ENCODE results near the gene MPDU1. TPM values are rescaled to one million over a fixed set of nuclear protein-coding genes. Genes with fewer than 3 reads are reported as not detected.

MPDU1 gene
- total and polyA plus RNA-seq, 2 of the 13 experiments (the other 11 are each of a cell fraction or from before 2014, with no cell fraction given), result 112 to 167 TPM

DNA sequence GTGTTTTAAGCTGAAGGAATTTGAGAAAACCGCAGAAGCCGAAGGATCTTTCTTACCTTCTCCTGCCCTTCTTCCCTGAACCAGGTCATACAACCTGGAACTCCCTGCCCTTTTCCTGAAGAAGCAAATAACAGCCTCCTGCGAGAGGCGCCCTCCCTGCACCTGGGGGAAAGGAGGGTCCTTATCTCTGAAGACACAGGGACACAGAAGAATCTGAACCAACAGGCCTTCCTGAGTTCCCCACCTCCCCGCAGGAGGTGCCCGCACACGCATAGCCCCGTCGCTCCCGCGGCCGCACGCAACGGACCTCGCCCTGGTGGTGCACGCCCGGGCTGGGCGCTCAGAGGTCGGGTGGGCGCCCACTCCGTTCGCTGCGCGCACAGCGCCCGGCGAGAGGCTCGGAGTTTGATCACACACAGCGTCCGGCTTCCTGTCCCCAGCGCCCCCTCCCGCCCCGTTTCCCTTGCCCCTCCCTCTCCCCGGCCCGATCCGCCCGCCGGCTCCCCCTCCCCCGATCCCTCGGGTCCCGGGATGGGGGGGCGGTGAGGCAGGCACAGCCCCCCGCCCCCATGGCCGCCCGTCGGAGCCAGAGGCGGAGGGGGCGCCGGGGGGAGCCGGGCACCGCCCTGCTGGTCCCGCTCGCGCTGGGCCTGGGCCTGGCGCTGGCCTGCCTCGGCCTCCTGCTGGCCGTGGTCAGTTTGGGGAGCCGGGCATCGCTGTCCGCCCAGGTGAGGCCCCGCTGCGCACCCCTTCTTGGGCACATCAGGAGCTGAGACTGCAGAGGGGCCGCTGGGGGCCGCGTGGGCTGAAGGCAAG is 34.9 kb upstream of the MPDU1 start, which contains the start of gene TNFSF12 (continued):
- TF ChIP-seq, protein P1, sequence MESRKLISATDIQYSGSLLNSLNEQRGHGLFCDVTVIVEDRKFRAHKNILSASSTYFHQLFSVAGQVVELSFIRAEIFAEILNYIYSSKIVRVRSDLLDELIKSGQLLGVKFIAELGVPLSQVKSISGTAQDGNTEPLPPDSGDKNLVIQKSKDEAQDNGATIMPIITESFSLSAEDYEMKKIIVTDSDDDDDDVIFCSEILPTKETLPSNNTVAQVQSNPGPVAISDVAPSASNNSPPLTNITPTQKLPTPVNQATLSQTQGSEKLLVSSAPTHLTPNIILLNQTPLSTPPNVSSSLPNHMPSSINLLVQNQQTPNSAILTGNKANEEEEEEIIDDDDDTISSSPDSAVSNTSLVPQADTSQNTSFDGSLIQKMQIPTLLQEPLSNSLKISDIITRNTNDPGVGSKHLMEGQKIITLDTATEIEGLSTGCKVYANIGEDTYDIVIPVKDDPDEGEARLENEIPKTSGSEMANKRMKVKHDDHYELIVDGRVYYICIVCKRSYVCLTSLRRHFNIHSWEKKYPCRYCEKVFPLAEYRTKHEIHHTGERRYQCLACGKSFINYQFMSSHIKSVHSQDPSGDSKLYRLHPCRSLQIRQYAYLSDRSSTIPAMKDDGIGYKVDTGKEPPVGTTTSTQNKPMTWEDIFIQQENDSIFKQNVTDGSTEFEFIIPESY (CRISPR knock-in tag; IDR thresholded peaks at IDR 0.05), result peak; percentile 63; the same call in 1 of the 2 replicates
- TF ChIP-seq, protein P2, sequence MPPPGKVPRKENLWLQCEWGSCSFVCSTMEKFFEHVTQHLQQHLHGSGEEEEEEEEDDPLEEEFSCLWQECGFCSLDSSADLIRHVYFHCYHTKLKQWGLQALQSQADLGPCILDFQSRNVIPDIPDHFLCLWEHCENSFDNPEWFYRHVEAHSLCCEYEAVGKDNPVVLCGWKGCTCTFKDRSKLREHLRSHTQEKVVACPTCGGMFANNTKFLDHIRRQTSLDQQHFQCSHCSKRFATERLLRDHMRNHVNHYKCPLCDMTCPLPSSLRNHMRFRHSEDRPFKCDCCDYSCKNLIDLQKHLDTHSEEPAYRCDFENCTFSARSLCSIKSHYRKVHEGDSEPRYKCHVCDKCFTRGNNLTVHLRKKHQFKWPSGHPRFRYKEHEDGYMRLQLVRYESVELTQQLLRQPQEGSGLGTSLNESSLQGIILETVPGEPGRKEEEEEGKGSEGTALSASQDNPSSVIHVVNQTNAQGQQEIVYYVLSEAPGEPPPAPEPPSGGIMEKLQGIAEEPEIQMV (CRISPR knock-in tag; IDR thresholded peaks at IDR 0.05; ENCODE audit: low read depth), result 0 out of 2 replicates have a peak, but pooled peaks have one; percentile 17
- TF ChIP-seq ZHX1 (CRISPR knock-in tag; IDR thresholded peaks at IDR 0.05; ENCODE audit: low read depth) (0 out of 2 replicates have a peak, but pooled peaks have one; percentile 5), ZNF441 (CRISPR knock-in tag; IDR thresholded peaks at IDR 0.05; ENCODE audit: borderline replicate concordance) (0 out of 2 replicates have a peak, but pooled peaks have one; percentile 33), MAZ (IDR thresholded peaks at IDR 0.05; ENCODE audit: borderline replicate concordance, low read depth, low read length) (no peak), MAZ (CRISPR knock-in tag; IDR thresholded peaks at IDR 0.05; ENCODE audit: low read depth) (peak; percentile 70; the same call in 1 of the 2 replicates), ZBTB38 (CRISPR knock-in tag; IDR thresholded peaks at IDR 0.05) (0 out of 2 replicates have a peak, but pooled peaks have one; percentile 24), TAF1 (CRISPR knock-in tag; IDR thresholded peaks at IDR 0.05) (peak; percentile 44; the same call in 1 of the 2 replicates), POLR2A (IDR thresholded peaks at IDR 0.05; ENCODE audit: insufficient read depth in 1 of 2, low read depth in 2 of 2, low read length in 2 of 2) (peak in 1 of 2 experiments; percentile 44; a peak in 1 of 4 replicates), ZSCAN31 (CRISPR knock-in tag; IDR thresholded peaks at IDR 0.05; ENCODE audit: low read depth) (peak; percentile 53; the same call in 1 of the 2 replicates), ZGPAT (CRISPR knock-in tag; IDR thresholded peaks at IDR 0.05) (0 out of 2 replicates have a peak, but pooled peaks have one; percentile 31), PAX8 (CRISPR knock-in tag; IDR thresholded peaks at IDR 0.05; ENCODE audit: borderline replicate concordance) (0 out of 2 replicates have a peak, but pooled peaks have one; percentile 57), POLR2G (IDR thresholded peaks at IDR 0.05; ENCODE audit: low read depth, low read length) (peak; percentile 45; the same call in 1 of the 2 replicates), TCF7 (IDR thresholded peaks at IDR 0.05; ENCODE audit: low read depth) (no peak), ZFX (CRISPR knock-in tag; IDR thresholded peaks at IDR 0.05; ENCODE audit: low read depth) (peak; percentile 37), GABPB1 (CRISPR knock-in tag; IDR thresholded peaks at IDR 0.05) (peak; percentile 62; the same call in 1 of the 2 replicates), ERF (CRISPR knock-in tag; IDR thresholded peaks at IDR 0.05) (0 out of 2 replicates have a peak, but pooled peaks have one; percentile 45)

Measured in HepG2 (cell line).